C4-2B (cell line): ENCODE results near the gene FOXP3.

Experiments used
- H3K27ac ChIP-seq: fragments of 450-650 bp; 2 replicates; pipeline ENCODE4 v1.5.1; 2017
- ZFX ChIP-seq: fragments of 450-650 bp; IDR thresholded peaks from 2 replicates; pipeline ENCODE4 v1.6.1; 2017
- TF ChIP-seq, protein P1 (sequence below): fragments of 450-650 bp; conservative IDR thresholded peaks from 2 replicates; pipeline ENCODE4 v1.5.1; 2017; ENCODE audit warnings: mild to moderate bottlenecking

FOXP3 gene

DNA sequence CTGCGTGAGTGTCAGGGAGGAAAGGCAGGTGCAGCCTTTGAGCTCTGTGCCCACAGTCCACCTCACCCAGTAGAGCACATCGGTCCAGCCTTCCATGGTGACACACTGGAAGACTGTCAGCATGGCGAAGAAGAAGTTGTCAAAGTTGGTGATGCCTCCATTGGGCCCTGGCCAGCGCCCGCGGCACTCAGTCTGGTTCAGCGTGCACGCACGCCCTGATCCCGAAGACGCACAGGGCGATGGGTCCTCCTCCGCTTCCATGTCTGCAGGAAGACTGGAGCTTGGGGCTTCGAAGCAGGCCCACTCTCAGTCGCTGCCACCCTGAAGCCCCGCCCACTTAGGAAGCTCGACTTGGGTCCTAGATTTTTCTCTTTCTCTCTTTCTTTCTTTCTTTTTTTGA lies 36.3 kb downstream of the FOXP3 start:
- TF ChIP-seq, protein P1, sequence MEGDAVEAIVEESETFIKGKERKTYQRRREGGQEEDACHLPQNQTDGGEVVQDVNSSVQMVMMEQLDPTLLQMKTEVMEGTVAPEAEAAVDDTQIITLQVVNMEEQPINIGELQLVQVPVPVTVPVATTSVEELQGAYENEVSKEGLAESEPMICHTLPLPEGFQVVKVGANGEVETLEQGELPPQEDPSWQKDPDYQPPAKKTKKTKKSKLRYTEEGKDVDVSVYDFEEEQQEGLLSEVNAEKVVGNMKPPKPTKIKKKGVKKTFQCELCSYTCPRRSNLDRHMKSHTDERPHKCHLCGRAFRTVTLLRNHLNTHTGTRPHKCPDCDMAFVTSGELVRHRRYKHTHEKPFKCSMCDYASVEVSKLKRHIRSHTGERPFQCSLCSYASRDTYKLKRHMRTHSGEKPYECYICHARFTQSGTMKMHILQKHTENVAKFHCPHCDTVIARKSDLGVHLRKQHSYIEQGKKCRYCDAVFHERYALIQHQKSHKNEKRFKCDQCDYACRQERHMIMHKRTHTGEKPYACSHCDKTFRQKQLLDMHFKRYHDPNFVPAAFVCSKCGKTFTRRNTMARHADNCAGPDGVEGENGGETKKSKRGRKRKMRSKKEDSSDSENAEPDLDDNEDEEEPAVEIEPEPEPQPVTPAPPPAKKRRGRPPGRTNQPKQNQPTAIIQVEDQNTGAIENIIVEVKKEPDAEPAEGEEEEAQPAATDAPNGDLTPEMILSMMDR: no peak
- TF ChIP-seq ZFX: no peak
- no peak overlapping the region for H3K27ac ChIP-seq

DNA sequence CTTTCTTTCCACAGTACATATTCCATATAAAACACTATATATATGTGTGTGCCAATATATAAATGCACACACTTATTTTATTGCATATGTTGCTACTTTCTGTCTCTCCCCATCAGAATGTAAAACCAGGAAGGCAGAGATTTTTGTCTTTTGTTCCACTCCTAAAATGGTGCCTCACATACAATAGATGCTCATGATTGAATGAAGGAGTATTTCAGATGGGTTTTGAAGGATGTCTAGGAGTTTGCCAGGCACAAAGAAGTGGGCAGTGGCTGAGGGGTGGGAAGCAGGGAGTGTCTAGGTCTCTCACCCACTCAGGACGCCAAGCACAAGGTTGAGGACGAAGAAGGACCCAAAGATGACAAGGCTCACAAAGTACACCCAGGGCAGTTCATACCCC lies 36.8 kb downstream of the FOXP3 start:
- TF ChIP-seq, protein P1: no peak
- no peak for TF ChIP-seq ZFX
- no peak overlapping the region for H3K27ac ChIP-seq

DNA sequence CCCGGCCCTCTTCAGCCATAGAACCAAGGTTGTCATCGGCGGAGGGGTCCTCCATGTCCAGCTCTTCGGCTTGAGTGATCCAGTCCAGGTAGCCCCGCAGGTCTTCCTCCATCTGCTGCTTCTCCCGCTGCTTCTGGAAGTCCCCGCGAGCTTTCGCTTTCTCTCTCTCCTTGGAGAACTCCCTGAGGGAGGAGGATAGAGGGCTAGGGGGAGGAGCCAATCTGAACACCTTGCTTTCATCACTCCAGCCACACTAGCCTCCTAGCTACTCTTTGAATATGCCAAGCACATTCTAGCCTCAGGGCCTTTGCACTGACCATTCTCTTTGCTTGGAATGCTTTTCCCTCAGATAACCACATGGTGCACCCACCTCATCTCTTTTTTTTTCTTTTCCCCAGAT lies 37.6 kb downstream of the FOXP3 start:
- TF ChIP-seq, protein P1: no peak
- TF ChIP-seq ZFX: no peak
- H3K27ac ChIP-seq: no peak overlapping the region

DNA sequence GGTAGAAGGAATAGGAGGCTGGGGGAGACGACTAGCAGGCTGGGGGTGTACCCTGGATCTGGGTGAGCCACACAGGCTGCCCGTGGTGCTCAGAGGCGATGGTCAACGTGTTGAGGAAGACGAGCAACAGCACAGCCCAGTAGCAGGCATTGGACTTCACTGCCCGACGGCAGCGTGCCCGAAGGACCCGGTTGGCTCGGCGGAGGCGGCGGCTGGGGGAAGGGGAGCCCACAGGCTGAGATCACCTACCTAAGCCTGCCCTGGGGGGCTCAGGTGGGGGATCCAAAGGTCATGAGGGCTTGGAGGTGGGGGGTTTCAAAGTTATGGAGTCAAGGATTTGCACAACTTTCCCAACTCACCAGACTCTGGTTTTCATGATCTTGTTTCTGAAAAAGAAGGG lies 38.7 kb downstream of the FOXP3 start:
- no peak overlapping the region for H3K27ac ChIP-seq
- TF ChIP-seq ZFX: no peak

DNA sequence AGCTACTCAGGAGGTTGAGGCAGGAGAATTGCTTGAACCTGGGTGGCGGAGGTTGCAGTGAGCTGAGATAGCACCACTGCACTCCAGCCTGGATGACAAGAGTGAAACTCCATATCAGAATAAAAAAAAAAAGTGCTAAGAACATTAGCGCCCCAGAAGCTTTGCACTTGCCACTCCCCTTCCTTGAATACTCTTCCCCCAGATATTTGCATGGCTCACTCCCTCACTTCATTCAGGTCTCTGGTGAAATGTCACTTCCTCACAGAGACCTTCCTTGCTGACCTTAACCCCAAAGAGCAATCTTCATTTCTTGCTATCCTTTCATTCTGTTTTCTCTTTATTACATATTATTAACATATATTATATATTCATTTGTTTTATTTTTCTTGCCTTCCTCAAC lies 42.6 kb downstream of the FOXP3 start:
- TF ChIP-seq, protein P1: no peak
- TF ChIP-seq ZFX: no peak
- no peak overlapping the region for H3K27ac ChIP-seq

DNA sequence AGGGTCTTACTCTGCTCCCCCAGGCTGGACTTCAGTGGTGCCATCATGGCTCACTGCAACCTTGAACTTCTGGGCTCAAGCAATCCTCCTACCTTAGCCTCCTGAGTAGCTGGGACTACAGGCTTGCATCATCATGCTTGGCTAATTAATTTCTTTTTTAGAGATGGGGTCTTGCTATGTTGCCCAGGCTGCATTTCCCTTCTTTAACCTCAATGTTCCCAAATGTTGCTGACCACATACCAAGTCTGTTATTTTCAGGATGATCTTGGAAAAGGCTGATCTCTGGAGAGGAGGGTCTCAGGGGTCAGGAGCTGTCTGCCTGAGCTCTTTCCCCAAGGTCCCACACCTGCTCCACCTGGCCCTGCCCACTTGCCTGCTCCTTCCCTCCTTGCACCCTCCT lies 44.4 kb downstream of the FOXP3 start:
- TF ChIP-seq, protein P1: no peak
- no peak for TF ChIP-seq ZFX
- no peak overlapping the region for H3K27ac ChIP-seq

DNA sequence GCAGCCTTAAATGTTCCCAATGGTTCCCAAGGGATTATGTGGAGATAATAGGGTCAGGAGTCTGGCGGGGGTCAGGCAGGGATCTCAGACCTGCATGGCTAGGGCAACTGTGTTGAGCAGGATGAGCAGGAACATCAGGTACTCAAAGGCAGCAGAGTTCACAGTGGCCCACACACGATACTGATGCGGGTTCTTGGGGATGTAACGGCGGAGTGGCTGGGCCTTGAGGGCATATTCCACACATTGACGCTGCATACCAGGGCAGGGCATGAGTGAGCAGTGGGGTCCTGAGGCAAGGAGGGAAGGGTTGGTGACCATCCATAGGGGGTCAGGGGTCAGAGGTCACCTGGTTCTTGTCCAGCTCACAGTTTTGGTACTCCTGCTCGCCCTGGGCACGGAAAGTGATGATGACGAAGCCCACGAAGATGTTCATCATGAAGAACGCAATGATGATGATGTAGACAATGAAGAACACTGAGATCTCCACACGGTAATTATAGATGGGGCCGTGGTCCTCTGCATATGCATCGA lies 49.4 kb downstream of the FOXP3 start:
- no peak for TF ChIP-seq ZFX
- TF ChIP-seq, protein P1: no peak

DNA sequence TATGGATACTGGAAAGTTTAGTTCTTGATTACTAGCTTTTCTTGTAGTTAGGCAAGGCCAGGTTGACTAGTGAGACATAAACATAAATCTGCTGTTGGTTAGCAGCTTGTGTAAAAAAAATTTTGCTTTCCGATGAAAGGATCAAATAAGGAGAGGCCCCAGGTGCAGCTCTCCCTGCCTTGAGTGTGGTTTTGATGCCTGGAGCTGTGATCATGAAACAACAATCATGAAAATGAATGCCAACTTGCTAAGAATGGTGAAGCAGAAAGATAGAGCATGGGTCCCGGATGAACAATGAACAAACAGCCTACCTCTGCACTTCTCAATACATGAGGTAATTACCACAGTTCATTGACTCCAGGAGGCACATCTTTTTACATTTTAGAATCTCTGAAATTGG lies 50.1 kb downstream of the FOXP3 start:
- TF ChIP-seq ZFX: no peak
- TF ChIP-seq, protein P1: no peak
- no peak overlapping the region for H3K27ac ChIP-seq

More for the DNA sequence above, 49.4 kb downstream of the FOXP3 start:
- H3K27ac ChIP-seq: no peak overlapping the region
